Stimulated activated CD4-positive, alpha-beta T cell treated with anti-CD3 and anti-CD28 coated beads, Interleukin-12 subunit alpha, Interleukin-12 subunit beta, amount 100 ng/mL, for 24 hours (primary cell): ENCODE measurements around the gene GORASP1.

Source experiments
- DNase-seq, 2 experiments: peaks; one replicate each; pipeline ENCODE4 v3.0.0-alpha.2; 2020; ENCODE audit warnings: low read depth in 2 of 2

GORASP1 gene

DNA sequence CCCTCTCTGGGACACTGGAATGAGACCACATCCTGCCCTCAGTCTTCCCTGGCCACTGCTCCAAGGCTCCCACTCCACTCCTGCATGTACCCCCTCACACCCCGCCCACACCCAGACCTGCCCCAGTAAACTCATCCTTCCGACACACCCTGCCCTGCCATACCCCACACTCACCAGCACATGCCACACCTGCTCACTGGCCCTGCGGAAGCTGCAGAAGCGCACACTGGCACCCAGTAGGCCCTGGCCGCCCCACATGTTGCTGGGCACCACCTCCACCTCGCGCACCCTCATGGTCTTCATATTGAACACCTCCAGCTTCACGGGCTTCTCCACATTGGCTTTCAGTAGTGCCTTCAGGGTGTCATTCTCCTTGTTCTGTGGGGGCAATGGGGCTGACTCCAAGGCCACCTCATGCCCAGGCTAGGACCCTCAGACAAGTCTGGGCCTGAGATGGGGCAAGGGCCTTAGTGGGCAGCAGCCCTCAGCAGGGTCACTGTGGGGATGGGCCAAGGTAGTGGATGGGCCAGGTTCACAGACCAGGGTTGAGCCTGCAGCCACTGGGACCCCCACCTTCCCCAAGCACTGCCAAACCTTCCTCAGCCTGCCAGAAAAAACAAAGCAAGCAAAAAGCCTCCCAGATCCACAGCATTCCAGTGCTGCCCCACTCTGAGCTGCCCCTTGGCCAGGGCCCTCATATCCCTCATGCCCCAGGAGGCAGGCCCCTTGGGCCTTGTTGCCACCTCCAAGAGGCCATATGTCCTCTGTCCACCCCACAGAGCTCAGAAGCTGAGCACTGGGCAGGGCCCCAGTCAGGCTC, 4.7 kb downstream of the GORASP1 start:
- DNase-seq = no peak

DNA sequence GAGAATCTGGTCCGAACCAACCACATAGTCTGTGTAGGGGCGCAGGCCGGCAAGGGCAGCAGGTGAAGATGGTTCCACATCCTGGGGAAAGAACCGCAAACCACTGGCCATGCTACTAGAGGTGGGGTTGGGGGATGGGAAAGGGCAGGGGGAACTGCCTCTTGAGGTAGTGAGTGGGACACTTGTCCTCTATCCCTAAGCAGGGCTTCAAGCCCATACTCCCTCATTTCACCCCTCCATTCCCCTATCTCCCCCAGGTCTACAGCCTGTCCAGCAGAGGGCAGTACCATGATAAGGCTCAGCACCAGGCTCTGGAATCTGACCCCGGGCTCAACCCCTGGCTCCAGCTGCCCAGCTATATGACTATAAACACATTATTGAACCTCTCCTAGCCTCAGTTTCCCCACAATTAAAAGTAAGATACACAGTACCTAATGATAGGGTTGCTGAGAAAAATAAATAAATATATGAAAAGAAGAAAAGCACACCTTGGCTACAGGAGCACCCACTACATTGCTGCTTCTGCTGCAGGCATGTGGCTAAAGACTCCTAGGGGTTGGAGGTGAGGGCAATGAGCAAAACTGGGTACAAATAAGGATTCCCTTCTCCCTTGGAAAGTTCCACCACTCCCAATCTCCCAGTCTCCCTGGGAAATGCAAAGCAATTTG, 6.3 kb downstream of the GORASP1 start:
- DNase-seq = no peak

DNA sequence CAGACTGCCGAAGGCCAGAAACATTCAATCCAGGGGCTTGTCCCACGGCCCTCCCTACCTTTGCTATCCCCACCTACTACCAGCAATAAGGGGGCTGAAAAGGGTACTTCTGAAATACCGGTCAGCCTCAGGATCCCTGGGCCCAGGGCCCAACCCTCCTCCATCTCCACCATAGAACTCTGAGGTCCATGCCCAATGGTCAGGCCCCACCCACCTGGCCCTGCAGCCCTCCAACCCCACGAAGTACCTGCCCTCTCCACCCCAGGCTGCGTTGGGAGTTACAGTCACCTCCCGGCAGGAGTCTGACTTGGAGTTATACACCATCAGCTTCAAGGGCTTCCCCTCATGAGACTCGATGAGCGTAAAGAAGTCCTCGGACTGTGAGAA, 6.9 kb downstream of the GORASP1 start:
- no peak for DNase-seq

DNA sequence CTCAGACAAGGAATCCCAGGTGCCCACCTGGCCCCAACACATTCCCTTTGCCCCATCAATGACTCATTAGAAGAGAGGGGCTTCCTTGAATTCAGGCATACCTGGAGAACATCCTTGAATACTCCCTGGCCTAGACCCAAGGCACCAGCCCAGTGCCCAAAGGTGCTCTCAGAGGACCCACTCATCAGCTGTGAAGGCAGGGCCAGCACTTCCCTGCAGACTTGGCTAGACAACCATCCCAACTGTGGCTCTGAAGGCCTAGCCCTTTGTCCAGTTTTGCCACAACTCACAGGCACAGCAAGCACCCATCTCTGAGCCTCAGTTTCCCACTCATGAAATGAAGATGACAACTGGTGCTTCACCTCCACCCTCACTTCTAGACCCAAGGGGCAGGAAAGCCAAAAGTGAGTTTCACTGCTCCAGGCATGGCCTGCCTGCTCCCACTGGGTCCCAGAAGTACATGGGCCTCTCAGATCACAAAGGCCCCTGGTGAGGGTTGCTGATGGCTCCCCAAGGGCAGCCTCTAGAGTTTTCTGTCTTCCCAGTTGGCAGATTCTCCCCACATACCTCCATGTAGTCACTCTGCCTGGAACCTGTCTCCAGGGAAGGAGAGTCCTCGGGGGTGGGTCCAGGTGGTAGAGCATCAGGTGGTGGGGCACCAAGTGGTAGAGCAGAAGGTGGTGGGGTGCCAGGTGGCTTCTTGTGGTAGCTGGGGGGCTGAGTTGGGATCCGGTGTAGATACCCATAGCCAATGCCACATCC, 7.5 kb downstream of the GORASP1 start:
- DNase-seq = no peak

GRCh38 chr3:39099242-39099641, 8.2 kb downstream of the GORASP1 start:
- no peak for DNase-seq

DNA sequence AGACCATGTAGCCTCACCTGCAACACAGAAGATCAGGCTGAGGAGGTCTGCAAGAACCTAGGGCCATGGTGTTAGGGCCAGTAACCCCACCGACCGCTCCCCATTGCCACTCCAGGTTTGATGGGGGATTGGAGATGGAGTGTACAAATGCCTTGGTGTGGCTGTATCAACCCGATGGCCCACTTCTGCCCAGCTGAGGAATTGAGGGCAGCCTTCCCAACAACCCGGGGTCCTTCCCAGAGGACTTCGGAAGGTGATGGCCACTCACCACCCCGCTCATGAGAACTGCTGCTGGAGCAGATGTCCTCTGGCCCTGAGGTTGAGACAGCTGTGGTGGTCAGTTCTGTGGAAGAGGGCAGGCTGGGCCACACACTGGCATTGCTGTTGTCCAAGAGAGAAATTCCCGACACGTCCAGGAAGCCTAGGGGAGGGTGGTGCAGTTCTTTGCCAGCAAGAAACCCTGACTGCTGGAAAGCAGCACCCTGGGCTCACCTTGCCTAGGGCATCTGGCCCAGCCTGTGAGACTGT, 8.9 kb downstream of the GORASP1 start:
- no peak for DNase-seq

GRCh38 chr3:39097716-39098472, 9.5 kb downstream of the GORASP1 start:
- DNase-seq = no peak

GRCh38 chr3:39096775-39097174, 10.7 kb downstream of the GORASP1 start:
- DNase-seq = no peak

GRCh38 chr3:39095778-39096177, 11.6 kb downstream of the GORASP1 start:
- no peak for DNase-seq

- no peak for DNase-seq
These were observed 12.4 kb downstream of the GORASP1 start for GRCh38 chr3:39094851-39095677.

DNA sequence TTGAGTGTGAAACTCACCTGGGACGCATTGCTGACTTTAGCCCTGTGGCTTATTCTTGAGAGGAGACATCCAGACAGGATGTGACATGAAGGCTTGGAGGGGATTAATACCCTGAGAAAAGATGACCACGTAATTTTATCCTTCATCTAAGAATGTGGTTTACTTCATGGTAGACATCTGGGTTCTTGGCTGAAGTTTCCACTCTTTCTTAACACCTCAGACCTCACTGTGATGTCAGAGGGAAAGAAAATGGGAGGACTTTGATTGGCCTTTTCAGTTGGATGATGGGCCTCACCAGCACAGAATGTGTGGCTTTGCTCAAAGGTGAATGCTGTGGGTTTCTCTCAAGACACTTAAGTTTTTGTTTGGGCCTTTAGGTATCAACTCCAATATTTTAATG, 16.5 kb downstream of the GORASP1 start:
- no peak for DNase-seq

DNA sequence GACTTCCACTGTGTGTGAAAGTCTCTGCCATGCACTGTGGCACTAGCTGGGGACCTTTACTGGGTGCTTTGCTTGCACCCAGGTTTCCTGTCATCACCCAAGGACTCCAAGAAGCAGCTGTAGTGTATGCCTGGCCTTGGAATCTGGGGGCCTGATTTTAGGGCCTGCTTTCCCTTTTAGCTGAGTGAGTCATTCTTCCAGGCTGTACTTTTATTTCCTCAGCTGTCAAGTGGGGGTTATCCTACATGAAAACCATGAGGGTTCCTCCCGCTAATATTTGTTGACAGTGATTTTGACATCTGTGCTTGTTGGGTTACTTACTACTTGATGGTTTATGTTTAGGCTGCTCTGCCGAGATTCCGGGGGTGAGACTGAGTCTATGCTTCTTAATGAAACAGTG, 18.5 kb downstream of the GORASP1 start:
- DNase-seq = no peak

GRCh38 chr3:39088456-39088855, 19.0 kb downstream of the GORASP1 start:
- DNase-seq = no peak

DNA sequence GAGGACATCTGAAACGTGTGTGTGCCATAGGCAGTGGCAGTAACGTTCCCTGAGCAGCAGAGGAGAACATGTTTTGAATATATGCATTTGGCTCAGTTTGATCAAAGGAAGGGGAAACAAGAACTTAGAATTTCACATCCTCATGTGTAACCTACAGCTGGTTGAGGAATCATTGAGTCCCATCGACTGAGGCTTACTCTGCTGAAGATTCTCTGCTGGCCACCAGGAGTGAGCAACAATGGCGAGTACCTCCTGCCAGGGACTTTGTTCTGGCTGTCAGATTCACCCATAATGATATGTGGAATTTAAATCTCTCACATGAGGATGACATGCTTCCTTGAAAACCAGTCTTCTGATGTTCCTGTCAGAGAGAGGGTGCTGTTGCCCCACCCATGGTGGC, 21.3 kb downstream of the GORASP1 start:
- no peak for DNase-seq

- DNase-seq = no peak
These were observed 24.6 kb downstream of the GORASP1 start for GRCh38 chr3:39082666-39083313.

DNA sequence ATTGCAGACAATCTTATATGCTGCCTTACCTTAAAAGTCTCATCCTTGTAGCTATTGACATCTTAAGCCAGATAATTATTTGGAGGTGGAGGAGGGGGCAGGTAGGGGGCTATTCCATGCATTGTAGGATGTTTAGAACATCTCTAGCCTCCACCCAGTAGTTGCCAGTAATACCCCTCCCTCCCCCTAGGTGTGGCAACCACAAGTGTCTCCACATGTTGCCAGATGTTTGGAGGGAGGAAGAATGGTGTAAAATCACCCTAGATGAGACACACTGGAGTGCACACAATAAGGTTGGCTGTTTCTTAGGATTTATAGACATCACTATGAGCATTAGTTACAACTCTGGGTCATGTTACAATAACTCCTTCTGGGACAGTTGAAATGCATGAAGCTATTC, 27.4 kb downstream of the GORASP1 start:
- DNase-seq = no peak

DNA sequence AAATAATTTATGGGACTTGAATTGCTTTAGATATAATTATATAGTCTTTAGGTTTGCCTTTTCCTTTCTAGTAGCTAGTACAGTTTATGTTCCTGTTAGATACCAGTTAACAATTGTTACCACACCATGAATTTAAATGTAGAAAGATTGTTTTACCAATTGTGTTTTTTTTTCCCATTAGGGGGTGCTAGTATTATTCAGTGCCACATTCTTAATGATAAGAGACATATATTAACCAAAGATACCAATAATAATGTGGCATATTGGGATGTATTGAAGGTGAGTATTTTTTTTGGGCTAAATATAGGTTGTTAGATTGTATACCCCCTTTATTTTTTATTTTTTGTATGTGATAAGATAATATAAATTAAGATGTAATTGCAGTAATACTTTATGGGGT, 27.9 kb downstream of the GORASP1 start:
- DNase-seq = no peak

DNA sequence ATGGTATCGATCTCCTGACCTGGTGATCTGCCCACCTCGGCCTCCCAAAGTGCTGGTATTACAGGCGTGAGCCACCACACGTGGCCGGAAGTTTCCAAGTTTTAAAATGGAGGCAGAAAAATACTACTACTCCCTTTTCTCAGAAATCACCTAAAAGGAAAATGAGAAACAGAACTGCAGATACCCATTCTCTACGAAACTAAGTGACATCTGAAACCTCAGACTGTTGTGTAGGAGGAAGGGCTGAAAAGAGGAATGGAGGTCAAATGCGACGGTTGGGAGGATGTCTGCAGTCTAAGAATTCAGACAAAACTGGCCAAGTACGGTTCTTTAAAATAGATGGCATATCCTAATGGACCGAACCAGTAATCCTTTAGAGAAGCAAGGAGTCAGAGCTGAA, 31.5 kb downstream of the GORASP1 start:
- no peak for DNase-seq

- DNase-seq = no peak
These were observed 38.9 kb downstream of the GORASP1 start for GRCh38 chr3:39068556-39068955.

GRCh38 chr3:39067286-39067685, 40.1 kb downstream of the GORASP1 start:
- DNase-seq = no peak
